ENCODE measurements around the gene ALOX5. TPM values are rescaled to one million over a fixed set of nuclear protein-coding genes. Genes with fewer than 3 reads are reported as not detected.
A peak's percentile ranks its signal among the peaks of the same experiment; 100 is the strongest.
"Not testable (repeated sequence)": the region's sequence is repeated elsewhere in the genome, so short reads cannot be mapped to it uniquely, and the experiment has no call there.

ALOX5 gene
- total RNA-seq, 3 donors from 2014 or later = 8.2 to 14.9 (median 14.3) TPM

DNA sequence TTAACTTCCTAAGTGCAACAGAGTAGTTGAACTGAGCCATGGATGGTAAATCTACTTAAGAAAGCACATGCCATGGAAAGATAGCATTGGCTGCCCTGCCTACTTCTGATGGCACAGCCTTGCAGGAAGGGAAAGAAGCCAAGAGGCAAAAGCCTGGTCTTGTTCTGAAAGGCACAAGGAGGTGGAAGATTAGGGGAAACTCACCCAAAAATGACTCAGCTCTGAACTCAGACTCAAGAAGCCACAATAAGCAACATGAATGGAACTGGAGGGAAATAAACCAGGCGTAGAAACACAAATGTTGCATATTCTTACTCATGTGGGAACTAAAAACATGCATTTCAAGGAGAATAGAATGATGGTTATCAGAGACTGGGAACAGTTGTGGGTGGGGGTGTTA, 20.8 kb upstream of the ALOX5 start:
- DNase-seq = no peak
- no peak for ATAC-seq
- H3K4me3 ChIP-seq = no peak overlapping the region
- H3K36me3 ChIP-seq (ENCODE audit: low read depth) = no peaks in the 10 kb centered on the region
- no peaks in the 10 kb centered on the region for H3K4me1 ChIP-seq (ENCODE audit: low read depth)
- intact Hi-C loops (cut with DNase I, micrococcal nuclease) = no loop called here
- TF ChIP-seq, protein P1, sequence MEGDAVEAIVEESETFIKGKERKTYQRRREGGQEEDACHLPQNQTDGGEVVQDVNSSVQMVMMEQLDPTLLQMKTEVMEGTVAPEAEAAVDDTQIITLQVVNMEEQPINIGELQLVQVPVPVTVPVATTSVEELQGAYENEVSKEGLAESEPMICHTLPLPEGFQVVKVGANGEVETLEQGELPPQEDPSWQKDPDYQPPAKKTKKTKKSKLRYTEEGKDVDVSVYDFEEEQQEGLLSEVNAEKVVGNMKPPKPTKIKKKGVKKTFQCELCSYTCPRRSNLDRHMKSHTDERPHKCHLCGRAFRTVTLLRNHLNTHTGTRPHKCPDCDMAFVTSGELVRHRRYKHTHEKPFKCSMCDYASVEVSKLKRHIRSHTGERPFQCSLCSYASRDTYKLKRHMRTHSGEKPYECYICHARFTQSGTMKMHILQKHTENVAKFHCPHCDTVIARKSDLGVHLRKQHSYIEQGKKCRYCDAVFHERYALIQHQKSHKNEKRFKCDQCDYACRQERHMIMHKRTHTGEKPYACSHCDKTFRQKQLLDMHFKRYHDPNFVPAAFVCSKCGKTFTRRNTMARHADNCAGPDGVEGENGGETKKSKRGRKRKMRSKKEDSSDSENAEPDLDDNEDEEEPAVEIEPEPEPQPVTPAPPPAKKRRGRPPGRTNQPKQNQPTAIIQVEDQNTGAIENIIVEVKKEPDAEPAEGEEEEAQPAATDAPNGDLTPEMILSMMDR (IDR thresholded peaks at IDR 0.05) = no peak
- H3K9me3 ChIP-seq = peaks cover 2% of the 10 kb centered on the region

DNA sequence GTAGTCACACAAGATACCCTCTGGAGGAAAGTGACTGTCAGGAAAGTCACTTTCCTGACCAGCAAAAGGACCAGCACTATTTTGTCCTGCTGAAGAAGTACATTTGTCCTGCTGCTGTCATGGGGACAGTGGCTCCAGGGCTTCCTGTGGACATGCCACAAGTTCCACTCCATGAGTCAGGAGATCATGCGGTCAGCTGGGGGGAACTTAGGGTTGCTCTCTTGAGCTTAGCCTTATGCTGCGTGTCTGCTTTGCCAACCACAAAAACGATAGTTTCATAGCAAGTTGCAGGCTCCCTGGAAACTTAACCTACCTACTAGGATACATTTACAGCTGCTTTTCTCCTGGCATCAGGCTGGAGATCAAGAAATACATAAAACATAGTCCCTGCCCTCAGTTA, 19.8 kb upstream of the ALOX5 start:
- H3K36me3 ChIP-seq (ENCODE audit: low read depth) = no peaks in the 10 kb centered on the region
- no peak overlapping the region for H3K4me3 ChIP-seq
- peak; percentile 61 for ATAC-seq
- no peaks in the 10 kb centered on the region for H3K9me3 ChIP-seq
- TF ChIP-seq, protein P1 (IDR thresholded peaks at IDR 0.05) = no peak
- H3K4me1 ChIP-seq (ENCODE audit: low read depth) = no peaks in the 10 kb centered on the region
- DNase-seq = peak in 1 of 3 donors; percentile 49
- intact Hi-C loops (cut with DNase I, micrococcal nuclease) = no loop called here

DNA sequence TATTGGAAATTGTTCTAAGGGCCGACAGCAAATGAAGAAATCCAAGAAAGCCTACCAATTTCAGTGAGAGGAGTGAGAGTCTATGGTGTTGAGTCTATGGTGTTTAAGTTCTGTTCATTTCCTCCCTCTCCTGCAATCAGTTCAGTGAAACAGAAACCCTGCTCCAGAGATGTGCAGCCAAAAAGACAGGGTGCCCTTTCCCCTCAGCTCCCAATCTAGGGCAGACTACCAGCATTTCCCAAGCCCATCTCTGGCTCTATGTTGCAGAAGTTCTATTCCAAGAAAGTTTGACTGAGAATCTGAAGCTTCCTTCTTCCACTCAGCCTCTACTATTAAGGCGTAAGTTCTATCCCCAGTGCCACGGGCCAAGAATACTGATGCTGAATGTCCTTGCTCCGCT, 18.5 kb upstream of the ALOX5 start:
- intact Hi-C loops (cut with DNase I, micrococcal nuclease) = no loop called here
- Histone ChIP-seq H3K9me3 (no peaks in the 10 kb centered on the region), H3K36me3 (ENCODE audit: low read depth) (no peaks in the 10 kb centered on the region), H3K4me3 (no peak overlapping the region), H3K4me1 (ENCODE audit: low read depth) (no peaks in the 10 kb centered on the region)
- DNase-seq (no peak), ATAC-seq (no peak)
- TF ChIP-seq, protein P1 (IDR thresholded peaks at IDR 0.05) = no peak

DNA sequence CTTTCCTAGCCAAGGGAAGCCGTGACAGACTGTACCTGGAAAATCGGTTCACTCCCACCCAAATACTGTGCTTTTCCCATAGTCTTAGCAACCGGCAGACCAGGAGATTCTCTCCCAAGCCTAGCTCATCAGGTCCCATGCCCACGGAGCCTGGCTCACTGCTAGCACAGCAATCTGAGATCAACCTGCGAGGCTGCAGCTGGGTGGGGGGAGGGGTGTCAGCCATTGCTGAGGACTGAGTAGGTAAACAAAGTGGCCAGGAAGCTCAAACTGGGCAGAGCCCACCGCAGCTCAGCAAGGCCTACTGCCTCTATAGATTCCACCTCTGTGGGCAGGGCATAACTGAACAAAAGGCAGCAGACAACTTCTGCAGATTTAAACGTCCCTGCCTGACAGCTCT, 15.1 kb upstream of the ALOX5 start:
- intact Hi-C loops (cut with DNase I, micrococcal nuclease); H3K9me3 ChIP-seq; H3K4me3 ChIP-seq; ATAC-seq; DNase-seq; H3K4me1 ChIP-seq (ENCODE audit: low read depth); H3K36me3 ChIP-seq (ENCODE audit: low read depth): not testable (repeated sequence)

DNA sequence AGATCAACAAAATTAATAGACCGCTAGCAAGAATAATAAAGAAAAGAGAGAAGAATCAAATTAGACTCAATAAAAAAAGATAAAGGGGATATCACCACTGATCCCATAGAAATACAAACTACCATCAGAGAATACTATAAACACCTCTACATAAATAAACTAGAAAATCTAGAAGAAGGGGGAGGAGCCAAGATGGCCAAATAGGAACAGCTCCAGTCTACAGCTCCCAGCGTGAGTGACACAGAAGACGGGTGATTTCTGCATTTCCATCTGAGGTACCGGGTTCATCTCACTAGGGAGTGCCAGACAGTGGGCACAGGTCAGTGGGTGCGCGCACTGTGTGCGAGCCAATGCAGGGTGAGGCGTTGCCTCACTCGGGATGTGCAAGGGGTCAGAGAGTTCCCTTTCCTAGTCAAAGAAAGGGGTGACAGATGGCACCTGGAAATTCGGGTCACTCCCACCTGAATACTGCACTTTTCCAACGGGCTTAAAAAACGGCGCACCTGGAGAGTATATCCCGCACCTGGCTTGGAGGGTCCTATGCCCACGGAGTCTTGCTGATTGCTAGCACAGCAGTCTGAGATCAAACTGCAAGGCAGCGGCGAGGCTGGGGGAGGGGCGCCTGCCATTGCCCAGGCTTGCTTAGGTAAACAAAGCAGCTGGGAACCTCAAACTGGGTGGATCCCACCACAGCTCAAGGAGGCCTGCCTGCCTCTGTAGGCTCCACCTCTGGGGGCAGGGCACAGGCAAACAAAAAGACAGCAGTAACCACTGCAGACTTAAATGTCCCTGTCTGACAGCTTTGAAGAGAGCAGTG, 11.8 kb upstream of the ALOX5 start:
- intact Hi-C loops (cut with DNase I, micrococcal nuclease); H3K4me3 ChIP-seq; ATAC-seq; H3K9me3 ChIP-seq; H3K36me3 ChIP-seq (ENCODE audit: low read depth); H3K4me1 ChIP-seq (ENCODE audit: low read depth): not testable (repeated sequence)
- DNase-seq = peak in 2 of 3 donors; percentile 51 to 67

DNA sequence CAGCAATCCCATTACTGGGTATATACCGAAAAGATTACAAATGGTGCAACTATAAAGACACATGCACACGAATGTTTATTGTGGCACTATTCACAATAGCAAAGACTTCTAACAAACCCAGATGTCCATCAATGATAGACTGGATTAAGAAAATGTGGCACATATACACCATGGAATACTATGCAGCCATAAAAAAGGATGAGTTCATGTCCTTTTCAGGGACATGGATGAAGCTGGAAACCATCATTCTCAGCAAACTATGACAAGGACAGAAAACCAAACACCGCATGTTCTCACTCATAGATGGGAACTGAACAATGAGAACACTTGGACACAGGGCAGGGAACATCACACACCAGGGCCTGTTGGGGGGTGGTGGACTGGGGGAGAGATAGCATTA, 6.4 kb upstream of the ALOX5 start:
- intact Hi-C loops (cut with DNase I, micrococcal nuclease); H3K9me3 ChIP-seq; H3K4me1 ChIP-seq (ENCODE audit: low read depth); ATAC-seq; H3K4me3 ChIP-seq; DNase-seq; H3K36me3 ChIP-seq (ENCODE audit: low read depth): not testable (repeated sequence)

DNA sequence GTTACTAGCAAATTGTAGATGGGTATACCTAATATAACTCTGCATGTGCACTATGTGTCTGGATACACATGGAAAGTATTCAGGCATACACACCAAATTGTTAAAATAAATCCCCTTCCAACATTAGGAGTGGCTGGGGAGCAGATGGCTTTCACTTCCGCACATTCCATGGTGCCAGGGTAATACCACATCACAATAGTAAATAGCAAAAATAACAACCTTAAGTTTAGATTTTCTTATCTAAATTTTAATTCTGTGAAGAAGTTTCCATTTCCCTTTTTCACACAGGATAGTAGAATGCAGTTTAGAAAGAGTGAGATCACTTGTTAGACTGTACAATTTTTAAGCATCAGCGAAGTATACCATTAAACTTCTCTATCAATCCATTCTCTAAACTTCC, 5.8 kb upstream of the ALOX5 start:
- TF ChIP-seq, protein P1 (IDR thresholded peaks at IDR 0.05) = no peak
- Histone ChIP-seq H3K36me3 (ENCODE audit: low read depth) (no peaks in the 10 kb centered on the region), H3K9me3 (no peaks in the 10 kb centered on the region), H3K4me3 (no peak overlapping the region), H3K4me1 (ENCODE audit: low read depth) (peaks cover 2% of the 10 kb centered on the region)
- intact Hi-C loops (cut with DNase I, micrococcal nuclease) = no loop called here
- ATAC-seq (no peak), DNase-seq (no peak)
